ENCODE data around the gene PI16.
"Not testable (repeated sequence)": the region's sequence is repeated elsewhere in the genome, so short reads cannot be mapped to it uniquely, and the experiment has no call there.

Gene PI16

DNA sequence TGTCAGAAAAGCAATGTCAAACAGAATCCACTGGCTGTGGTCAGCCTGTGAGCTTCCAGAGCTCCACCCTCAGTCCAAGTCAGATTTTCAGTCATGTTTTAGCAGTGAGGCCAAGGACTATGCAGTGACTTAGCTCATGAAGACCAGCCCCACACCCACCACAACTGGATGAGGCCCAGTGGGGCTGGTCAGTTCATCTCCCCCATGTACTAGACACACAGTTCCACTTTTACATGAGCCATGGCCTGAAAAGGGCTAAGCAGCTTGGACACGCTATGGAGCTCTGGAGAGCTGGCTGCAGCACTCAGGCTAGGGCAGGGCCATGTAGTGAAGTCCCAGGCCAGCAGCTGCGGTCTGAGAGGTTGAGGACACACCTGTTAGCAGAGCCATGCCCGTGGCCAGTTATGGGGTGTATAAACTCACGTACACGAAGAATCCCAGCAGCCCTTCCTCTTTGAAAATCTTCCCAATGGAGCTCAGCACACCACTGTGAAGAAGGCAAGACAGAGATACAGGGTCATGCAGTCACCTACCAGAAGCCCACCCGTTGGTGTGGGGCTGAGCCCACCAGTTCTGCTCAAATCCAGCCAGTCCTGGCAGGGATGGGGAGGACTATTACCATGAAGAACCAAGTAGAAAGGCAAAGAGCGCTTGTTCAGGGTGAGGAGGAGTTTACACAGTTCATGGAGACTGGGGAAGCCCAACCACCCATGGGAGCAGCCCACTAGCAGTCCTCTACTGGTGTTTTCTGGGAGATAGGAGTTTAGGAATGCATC is 20.9 kb downstream of the PI16 start:
- no peak for DNase-seq (ENCODE audit: low spot score)

GRCh38 chr6:36976007-36976264 is 21.4 kb downstream of the PI16 start:
- DNase-seq (ENCODE audit: low spot score), result no peak

- no peak for DNase-seq (ENCODE audit: low spot score)
These were observed 22.0 kb downstream of the PI16 start for GRCh38 chr6:36976509-36976908.

- DNase-seq (ENCODE audit: low spot score), result no peak
These were observed 22.4 kb downstream of the PI16 start for GRCh38 chr6:36976931-36977330.

DNA sequence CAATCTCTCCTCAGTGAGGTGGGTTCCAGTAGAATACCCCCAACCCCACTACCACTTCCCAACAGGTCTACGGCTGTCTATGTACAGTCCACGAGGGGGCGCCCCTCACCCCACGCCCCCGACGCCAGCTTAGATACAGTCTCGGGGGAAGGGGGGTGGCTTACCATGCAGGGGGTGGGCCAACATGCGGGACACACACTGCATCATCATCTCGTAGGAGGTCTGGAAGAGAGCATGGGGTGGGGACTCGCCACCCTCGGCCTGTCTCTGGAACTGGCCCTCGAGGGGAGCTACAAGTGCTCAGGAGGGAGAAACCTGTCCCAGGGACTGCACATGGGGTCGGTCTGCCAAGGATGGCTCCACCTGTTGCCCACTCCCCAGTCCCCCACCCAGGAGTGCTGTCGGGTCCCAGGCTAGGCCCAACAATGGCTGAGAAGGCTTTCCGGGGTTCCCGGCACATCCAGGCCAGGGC is 23.0 kb downstream of the PI16 start:
- peak; percentile 57 for DNase-seq (ENCODE audit: low spot score)

DNA sequence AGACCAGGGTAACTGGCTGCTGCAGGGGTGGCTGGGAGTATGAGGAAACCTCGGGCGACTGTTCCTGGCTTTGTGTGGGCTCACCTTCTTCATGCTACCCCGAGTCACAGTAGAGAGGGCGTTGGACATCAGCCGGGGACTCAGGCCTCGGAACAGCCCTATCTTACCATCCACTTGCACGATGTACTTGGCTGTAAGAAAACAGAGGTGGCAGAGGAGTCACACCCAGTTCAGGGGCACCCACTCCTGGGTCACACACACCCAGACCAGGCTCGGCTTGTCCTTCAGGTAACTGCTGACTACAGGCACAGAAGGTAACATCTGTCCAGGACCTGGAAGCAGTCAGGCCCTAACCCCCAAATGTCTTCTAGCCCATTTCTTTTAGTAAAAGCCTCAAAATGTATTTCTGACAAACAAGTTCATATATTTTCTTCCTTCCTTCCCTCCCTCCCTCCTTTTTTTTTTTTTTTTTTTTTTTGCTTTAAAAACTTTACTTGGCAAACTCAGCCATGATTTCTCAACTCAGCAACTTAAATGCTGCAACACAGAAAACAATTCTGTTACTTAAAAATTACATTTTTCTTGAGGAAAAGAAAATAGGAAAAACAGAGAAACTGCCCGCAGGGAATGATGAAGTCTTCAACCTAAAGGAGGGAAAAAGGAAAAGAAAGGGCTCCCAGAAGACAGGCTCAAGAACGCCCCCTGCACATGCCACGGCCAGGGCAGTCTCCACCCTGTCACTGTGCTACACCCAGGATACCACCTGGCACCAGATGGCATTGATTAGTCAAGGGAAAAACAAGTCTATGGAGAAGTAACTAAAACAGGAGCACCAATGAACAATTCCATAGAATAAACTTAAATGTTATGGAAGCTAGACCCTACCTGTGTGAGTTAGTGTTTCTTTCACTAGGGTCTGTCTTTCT is 24.1 kb downstream of the PI16 start:
- no peak for DNase-seq (ENCODE audit: low spot score)

- DNase-seq (ENCODE audit: low spot score), result peak; percentile 81
These were observed 24.8 kb downstream of the PI16 start for GRCh38 chr6:36979347-36979742.

GRCh38 chr6:36980129-36980528 is 25.6 kb downstream of the PI16 start:
- no peak for DNase-seq (ENCODE audit: low spot score)

DNA sequence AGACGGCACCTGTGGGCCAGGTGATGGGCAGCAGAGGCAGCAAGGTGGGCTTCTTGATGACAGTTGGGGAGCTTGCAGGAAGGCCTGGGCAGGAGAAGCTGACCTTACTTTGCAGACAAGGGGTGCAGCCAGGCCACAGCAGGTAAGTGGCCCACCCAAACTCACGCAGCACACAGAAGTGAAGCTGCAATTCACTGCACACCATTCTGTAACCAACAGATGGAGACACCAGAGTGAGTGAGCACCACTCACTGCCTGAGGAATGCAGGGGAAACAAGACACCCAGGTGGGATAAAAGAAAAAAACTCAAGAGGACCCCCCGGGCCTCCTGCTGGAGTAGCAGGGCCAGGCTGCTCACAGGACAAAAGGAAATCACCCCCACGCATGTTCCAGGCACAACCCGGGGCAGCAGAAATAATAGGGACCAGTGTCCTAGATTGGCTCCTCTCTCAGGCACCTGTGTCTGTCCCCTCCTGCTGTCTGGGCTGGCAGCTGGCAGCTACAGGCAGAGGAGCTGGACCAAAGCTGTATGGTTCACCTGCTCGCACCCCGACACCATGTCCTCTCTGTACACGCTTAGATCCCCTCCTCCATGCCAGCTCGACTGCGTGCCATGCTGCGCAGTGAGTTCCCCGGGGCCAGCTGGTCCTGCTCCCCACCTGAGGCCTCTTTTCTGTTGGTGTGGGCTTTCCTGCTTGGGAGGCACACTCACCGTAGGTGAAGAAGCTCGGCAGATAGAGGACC is 26.5 kb downstream of the PI16 start:
- no peak for DNase-seq (ENCODE audit: low spot score)

DNA sequence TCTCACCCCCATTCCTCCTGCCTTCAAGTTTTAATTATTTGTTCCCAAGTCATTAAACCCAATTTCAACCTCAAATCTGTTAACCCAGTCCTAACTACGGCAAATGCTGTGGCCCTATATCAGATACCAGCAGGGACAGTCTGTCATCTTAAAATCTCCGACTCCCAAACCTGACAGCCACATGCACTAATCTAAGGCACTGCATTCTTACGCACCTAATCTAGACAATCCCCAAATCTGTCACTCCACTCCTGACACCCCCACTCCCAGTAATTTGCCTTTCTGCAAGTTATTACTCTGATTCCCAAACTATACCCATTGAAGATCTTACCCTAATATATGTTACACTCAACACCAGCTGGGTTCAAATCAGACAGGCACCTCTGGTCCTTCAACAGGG is 29.0 kb downstream of the PI16 start:
- DNase-seq (ENCODE audit: low spot score), result no peak

DNA sequence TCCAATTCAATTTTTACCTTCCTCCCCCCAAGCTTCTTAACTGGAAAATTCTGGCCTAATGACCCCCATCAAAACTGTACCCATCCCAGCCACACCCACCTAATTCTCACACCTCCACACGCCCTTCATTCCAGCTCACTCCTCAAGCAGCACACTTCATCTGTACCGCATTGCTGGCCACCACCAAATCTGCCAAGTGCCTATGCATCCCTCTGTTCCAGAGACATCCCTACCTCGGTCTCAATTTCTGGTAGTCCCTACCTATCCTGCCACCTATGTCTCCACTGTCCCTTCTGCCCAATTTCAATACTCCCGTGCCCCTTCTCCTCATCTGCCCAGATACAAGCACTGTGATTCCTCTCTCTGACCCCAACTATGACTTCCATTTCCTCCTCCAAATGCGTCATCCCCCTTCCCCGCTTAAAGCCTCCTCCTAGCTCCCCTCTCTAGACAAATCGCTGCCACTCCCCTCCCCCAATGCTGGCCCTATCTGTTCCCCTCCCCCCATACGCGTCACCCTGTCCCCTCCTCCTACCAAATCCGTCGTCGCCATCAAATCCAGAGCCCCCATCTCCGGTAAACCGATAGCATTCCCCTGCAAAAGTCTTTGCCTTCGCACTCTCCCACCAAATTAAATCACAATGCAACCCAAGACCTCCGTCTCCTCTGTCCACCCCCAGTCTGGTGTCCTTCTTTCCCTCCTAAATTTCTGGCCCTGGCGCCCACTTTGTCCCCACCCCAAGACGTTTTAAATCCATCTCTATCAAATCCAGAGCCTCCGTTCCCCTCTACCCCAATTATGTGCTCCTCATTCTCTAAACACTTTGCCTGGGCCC is 30.3 kb downstream of the PI16 start:
- DNase-seq (ENCODE audit: low spot score), result peak; percentile 75

DNA sequence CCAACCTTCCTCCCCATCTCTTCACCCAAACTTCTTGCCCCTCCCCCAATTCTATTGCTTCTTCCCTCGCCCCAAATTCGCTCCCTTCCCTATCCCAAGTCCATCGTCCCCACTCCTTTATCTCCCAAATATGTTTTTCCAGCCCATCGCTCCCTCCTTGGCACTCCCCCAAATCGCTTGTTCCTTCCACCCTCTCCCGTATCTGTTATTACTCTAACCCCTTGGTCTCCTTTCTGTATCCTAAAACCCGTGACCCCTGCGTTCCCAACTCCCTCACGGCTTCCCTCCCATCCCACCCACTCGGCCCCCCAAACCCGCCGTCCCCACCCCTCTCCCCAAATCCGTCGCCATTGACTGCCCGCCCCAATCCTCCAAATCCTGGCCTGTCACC is 30.9 kb downstream of the PI16 start:
- DNase-seq (ENCODE audit: low spot score), result no peak

- peak; percentile 97 for DNase-seq (ENCODE audit: low spot score)
These were observed 31.5 kb downstream of the PI16 start, which contains the start of gene MTCH1 for GRCh38 chr6:36985808-36986703. Gene MTCH1, minus strand, starts transcription at chr6:36986196. Its CDS starts 23 bp downstream, at chr6:36986173.

DNA sequence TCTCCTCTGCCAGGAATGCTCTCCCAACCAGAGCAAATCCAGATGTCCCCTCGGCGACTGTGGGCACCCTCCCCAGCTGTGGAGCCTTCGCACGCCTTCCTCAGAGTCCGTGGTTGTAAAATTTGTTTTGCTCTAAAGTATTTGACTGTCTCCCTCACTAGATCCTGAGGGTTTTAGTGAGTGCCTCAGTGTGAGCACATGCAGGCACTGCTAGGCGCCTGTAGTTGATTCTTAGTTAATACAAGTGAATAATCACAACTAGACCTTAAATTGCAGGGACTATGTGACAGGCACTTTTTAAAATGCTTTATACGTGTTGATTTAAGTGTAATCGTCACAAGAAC is 32.1 kb downstream of the PI16 start:
- no peak for DNase-seq (ENCODE audit: low spot score)

GRCh38 chr6:36989264-36989663 is 34.7 kb downstream of the PI16 start:
- no peak for DNase-seq (ENCODE audit: low spot score)

DNA sequence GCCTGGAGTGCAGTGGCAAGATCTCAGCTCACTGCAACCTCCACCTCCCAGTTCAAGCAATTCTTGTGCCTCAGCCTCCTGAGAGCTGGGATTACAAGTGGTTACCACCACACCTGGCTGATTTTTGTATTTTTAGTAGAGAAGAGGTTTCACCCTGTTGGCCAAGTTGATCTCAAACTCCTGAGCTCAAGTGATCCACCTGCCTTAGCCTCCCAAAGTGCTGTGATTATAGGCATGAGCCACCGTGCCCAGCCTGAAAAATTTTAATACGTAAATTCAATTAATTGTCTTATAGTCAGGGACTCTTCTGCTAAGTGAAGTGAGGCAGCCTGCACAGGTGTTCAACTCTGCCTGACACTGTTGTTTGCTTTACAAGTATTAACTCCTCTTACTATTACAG is 35.9 kb downstream of the PI16 start:
- not testable (repeated sequence) for DNase-seq (ENCODE audit: low spot score)

DNA sequence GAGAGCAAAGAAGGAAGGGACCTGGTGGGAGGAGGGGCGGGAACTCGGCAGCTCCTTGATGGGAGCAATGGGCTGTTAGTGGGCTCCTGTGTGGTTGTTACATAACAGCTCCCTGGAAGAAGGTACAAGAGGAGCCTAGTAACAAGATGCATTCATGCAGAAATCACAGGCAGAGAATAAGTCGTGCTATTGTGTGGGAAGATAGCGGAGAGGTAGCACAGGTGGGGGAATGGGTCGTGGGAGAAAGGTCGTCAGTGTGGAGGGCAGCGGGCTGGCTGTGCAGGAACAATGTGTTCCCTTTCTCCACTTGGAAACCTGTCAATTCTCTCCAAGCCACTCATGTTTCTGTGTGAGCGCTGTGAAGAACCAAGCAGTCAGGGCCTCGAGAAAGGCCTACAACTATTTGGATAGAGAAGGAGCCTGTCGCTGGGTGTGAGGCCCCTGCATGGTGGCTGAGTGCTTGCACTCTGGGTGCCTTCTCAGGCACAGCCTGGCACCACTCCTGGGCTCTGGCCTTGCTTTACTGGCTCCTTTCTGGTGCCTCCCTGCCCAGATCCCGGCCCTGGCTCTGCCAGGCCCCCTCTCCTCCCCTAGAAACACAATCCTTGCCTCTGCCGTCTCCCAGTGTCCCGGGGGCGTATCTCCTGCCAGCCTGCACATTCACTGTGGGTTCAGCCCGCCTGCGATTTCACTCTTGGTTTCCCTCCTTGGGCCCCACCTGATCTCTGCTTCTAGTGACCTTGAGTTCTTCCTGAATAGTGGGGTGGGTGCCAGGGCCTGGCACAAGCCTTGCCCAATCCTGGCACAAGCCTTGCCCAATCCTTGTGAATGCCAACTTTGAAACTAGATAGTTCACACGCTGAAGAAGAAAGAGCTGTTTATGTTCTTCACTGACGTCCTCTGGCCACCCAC is 43.5 kb downstream of the PI16 start:
- no peak for DNase-seq (ENCODE audit: low spot score)

- no peak for DNase-seq (ENCODE audit: low spot score)
These were observed 44.1 kb downstream of the PI16 start for GRCh38 chr6:36998723-36999038.

- no peak for DNase-seq (ENCODE audit: low spot score)
These were observed 44.7 kb downstream of the PI16 start for GRCh38 chr6:36999061-36999750.

Measured in GM03348 (cell line).